OCI-LY7 (cell line): Measurements from ENCODE around the gene AUTS2. TPM values are rescaled to one million over a fixed set of nuclear protein-coding genes. Genes with fewer than 3 reads are reported as not detected.

Source experiments
- BruUV-seq: library from RNA; stranded (reverse); fragments of 400-500 nt; replicated peaks from 2 replicates; lab custom pipeline; 2021; lab: Mats Ljungman, UMichigan
- CTCF ChIA-PET: fragments of 300-600 bp; sonication (Branson Sonifier 250); formaldehyde crosslinking; loops from one replicate; lab custom pipeline; 2022; ENCODE audit warnings: antibody characterized with exemption; ENCODE audit not compliant: unreplicated experiment; lab: Charles Lee
- POLR2A ChIA-PET: fragments of 300-600 bp; sonication (Branson Sonifier 250); formaldehyde crosslinking; loops from one replicate; lab custom pipeline; 2022; ENCODE audit warnings: antibody characterized with exemption; lab: Charles Lee
- DNase-seq: peaks from one replicate; pipeline ENCODE4 v3.0.0-alpha.2; 2015; ENCODE audit warnings: low spot score
- H2AFZ ChIP-seq: fragments of 200-600 bp; sonication (generic), shearing (Covaris generic); 2 replicates; pipeline ENCODE4 v1.6.1; 2014; ENCODE audit warnings: mild to moderate bottlenecking, antibody characterized with exemption, low read length, moderate library complexity
- H3K27ac ChIP-seq: fragments of 200-600 bp; sonication (generic); 2 replicates; pipeline ENCODE4 v1.5.1; 2014; ENCODE audit warnings: mixed run types, low read depth, mild to moderate bottlenecking, moderate library complexity, low read length, inconsistent platforms; ENCODE audit not compliant: poor library complexity, severe bottlenecking
- H3K36me3 ChIP-seq: fragments of 200-600 bp; sonication (generic); 2 replicates; pipeline ENCODE4 v1.6.1; 2014; ENCODE audit warnings: mild to moderate bottlenecking, antibody characterized with exemption, low read length, moderate library complexity, mixed read lengths; ENCODE audit not compliant: insufficient read depth
- H3K4me1 ChIP-seq: fragments of 200-600 bp; sonication (generic); 2 replicates; pipeline ENCODE4 v1.5.1; 2014; ENCODE audit warnings: mild to moderate bottlenecking, low read length; ENCODE audit not compliant: insufficient read depth, poor library complexity, severe bottlenecking
- H3K4me2 ChIP-seq: fragments of 200-600 bp; sonication (generic); 2 replicates; pipeline ENCODE4 v1.6.1; 2014; ENCODE audit warnings: mild to moderate bottlenecking, low read length
- H3K4me3 ChIP-seq: fragments of 200-600 bp; sonication (generic); 2 replicates; pipeline ENCODE4 v1.5.1; 2014; ENCODE audit warnings: mild to moderate bottlenecking, low read depth, low read length; ENCODE audit not compliant: poor library complexity, severe bottlenecking
- H3K79me2 ChIP-seq: fragments of 200-600 bp; sonication (generic); 2 replicates; pipeline ENCODE4 v1.6.1; 2016; ENCODE audit warnings: low read depth, mild to moderate bottlenecking, low read length, moderate library complexity, mixed read lengths; ENCODE audit not compliant: insufficient read depth
- H3K9me2 ChIP-seq: fragments of 200-600 bp; sonication (generic); 2 replicates; pipeline ENCODE4 v1.6.1; 2016; ENCODE audit warnings: mild to moderate bottlenecking, low read length, mixed read lengths; ENCODE audit not compliant: insufficient read depth
- H3K9me3 ChIP-seq: fragments of 200-600 bp; sonication (generic); 2 replicates; pipeline ENCODE4 v1.6.1; 2014; ENCODE audit warnings: mild to moderate bottlenecking, mixed run types, low read length, mixed read lengths
- H4K20me1 ChIP-seq: fragments of 200-600 bp; sonication (generic); 2 replicates; pipeline ENCODE4 v1.6.1; 2014; ENCODE audit warnings: mild to moderate bottlenecking, antibody characterized with exemption, low read length, moderate library complexity, mixed read lengths; ENCODE audit not compliant: insufficient read depth
- CTCF ChIP-seq: fragments of 200-600 bp; sonication (generic); conservative IDR thresholded peaks from 2 replicates; pipeline ENCODE4 v1.5.1; 2014; ENCODE audit warnings: mild to moderate bottlenecking, antibody characterized with exemption, low read length, moderate library complexity, mixed read lengths
- EZH2phosphoT487 ChIP-seq: fragments of 200-600 bp; sonication (generic); IDR thresholded peaks from 2 replicates; pipeline ENCODE4 v1.6.1; 2018; ENCODE audit warnings: low read depth, borderline replicate concordance, mild to moderate bottlenecking, mixed run types, antibody characterized with exemption, low read length, moderate library complexity, mixed read lengths
- intact Hi-C: fragments of 100-400 bp; cut with micrococcal nuclease; formaldehyde crosslinking; loops from one replicate; pipeline ENCODE4 v1.10.0; 2022; ENCODE audit not compliant: unreplicated experiment
- total RNA-seq, 2 experiments: library from RNA; depleted of rRNA in 1 of 2; stranded (reverse); fragments of >200 nt in 1 of 2; shearing (Covaris generic) in 1 of 2; gene quantifications; 2 replicates each; pipeline ENCODE4 v1.2.3, GENCODE V29; 2014 to 2022

AUTS2 gene
- total RNA-seq, 2 experiments from 2014 or later, result 37.9 to 78.5 TPM

DNA sequence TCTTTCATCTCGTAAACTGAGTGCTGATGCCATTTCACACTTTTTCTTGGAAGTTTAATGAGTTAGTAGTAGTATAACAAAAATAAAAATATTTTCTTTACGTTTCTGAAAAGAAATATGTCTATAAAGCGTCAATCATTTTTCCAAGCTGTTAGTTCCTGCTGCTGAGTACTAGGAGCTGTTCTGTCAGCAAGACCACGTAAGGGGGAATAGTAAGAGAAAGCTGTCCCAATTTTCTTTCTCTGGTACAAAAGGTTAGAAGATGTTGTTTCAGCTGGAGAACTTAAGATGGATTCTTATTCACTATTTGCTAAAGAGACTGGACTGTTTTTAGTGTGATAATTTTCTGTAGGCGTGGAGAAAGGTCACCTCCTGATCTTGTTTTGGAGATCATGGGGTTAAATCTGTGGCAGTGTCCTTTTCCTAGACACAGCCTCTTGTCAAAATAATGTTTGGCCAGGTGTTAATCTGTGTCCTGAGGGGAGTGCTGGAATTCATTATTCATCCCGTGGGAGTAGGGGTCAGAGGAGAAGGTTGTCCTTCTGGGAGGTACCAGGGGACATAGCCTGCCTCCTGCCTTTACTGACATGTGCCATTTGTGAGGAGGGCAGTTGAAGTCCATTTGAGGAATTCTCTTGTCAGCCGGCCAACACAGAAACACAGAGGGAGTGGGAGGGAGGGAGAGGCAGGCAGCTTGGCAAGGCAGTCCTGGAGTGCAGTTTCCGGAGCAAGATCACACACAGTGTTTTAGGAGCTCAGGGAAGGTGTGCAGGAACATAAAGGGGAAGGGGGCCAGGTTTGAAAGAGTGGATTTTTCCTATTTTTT, 368.7 kb downstream of the AUTS2 start:
- Histone ChIP-seq H3K4me2 (peak overlapping the region; percentile 14; the same call in 1 of the 2 replicates), H3K4me1 (peaks cover 47% of the 10 kb centered on the region), H3K79me2 (peaks cover 20% of the 10 kb centered on the region; the same call in 1 of the 2 replicates), H3K36me3 (no peaks in the 10 kb centered on the region), H4K20me1 (no peaks in the 10 kb centered on the region), H3K27ac (no peak overlapping the region), H3K9me3 (no peaks in the 10 kb centered on the region), H3K9me2 (no peaks in the 10 kb centered on the region), H2AFZ (no peak overlapping the region), H3K4me3 (no peak overlapping the region)
- DNase-seq, result no peak
- CTCF ChIA-PET, result no interaction called here
- TF ChIP-seq EZH2phosphoT487, result no peak
- TF ChIP-seq CTCF, result no peak
- POLR2A ChIA-PET, result interaction anchor here (0.6 to 2.5 kb wide), 7 partner anchors 12 to 1593 kb away, joined by 3 to 14 read pairs (median 3); no protein-coding TSS in a partner anchor
- intact Hi-C loops, result no loop called here
- BruUV-seq, result no TSS peak

GRCh38 chr7:69967689-69968450, 369.6 kb downstream of the AUTS2 start:
- ChIA-PET POLR2A (interaction anchor here (0.6 to 2.5 kb wide), 6 partner anchors 11 to 1594 kb away, joined by 3 to 14 read pairs (median 4); no protein-coding TSS in a partner anchor), CTCF (no interaction called here)
- H3K9me3 ChIP-seq, result no peaks in the 10 kb centered on the region
- intact Hi-C loops, result no loop called here
- no peaks in the 10 kb centered on the region for H4K20me1 ChIP-seq
- no peak overlapping the region for H3K27ac ChIP-seq
- no peak overlapping the region for H2AFZ ChIP-seq
- H3K9me2 ChIP-seq, result no peaks in the 10 kb centered on the region
- BruUV-seq, result no TSS peak
- H3K4me1 ChIP-seq, result peaks cover 38% of the 10 kb centered on the region
- DNase-seq, result peak; percentile 17
- TF ChIP-seq CTCF (no peak), EZH2phosphoT487 (no peak)
- H3K79me2 ChIP-seq, result peaks cover 17% of the 10 kb centered on the region; the same call in 1 of the 2 replicates
- no peaks in the 10 kb centered on the region for H3K36me3 ChIP-seq
- H3K4me2 ChIP-seq, result peak overlapping the region; percentile 14
- no peak overlapping the region for H3K4me3 ChIP-seq
